Spleen (tissue), 7 donors: ENCODE measurements around the gene CLEC3B.

Experiments
- CTCF ChIP-seq, 11 experiments: fragments of 200-600 bp in 7 of 11; fragments of 450-650 bp in 4 of 11; sonication (generic) in 4 of 11; IDR thresholded peaks in 8 of 11; conservative IDR thresholded peaks in 3 of 11; 1 replicate in 7 of 11; 2 replicates in 4 of 11; pipeline versions ENCODE4 v1.4.0 to v1.8.0; 2016 to 2021; ENCODE audit warnings: antibody characterized with exemption in 11 of 11, inconsistent platforms in 4 of 11, mild to moderate bottlenecking in 1 of 11
- POLR2A ChIP-seq, 3 donors: fragments of 450-650 bp; IDR thresholded peaks; one replicate each; pipeline ENCODE4 v1.5.1; 2017; ENCODE audit warnings: antibody characterized with exemption in 3 of 3, mild to moderate bottlenecking in 1 of 3
- POLR2AphosphoS5 ChIP-seq, 3 donors: sonication (generic); formaldehyde crosslinking; IDR thresholded peaks; one replicate each; pipeline ENCODE4 v1.5.1; 2017; ENCODE audit warnings: antibody characterized with exemption in 3 of 3
- donor health status: DM: no; HTN: no; CAD: no; lungs with moderate emphysema.
- donor health status: DM: no; HTN: no; CAD: no.
- donor health status: DM: no; HTN: no; CAD: no.

- TF ChIP-seq POLR2A (IDR thresholded peaks at IDR 0.05) (no peak), CTCF (IDR thresholded peaks at IDR 0.05 in 8 of 11, conservative IDR thresholded peaks at IDR 0.05 in 3 of 11) (no peak), POLR2AphosphoS5 (IDR thresholded peaks at IDR 0.05) (no peak)
These were observed 58.3 kb downstream of the CLEC3B start for GRCh38 chr3:45084361-45084760.
